ENCODE measurements around the gene WDR59.
"Not testable (repeated sequence)": the region's sequence is repeated elsewhere in the genome, so short reads cannot be mapped to it uniquely, and the experiment has no call there.

The WDR59 gene

GRCh38 chr16:75012380-75013081, 27.6 kb upstream of the WDR59 start:
- no peak for DNase-seq

GRCh38 chr16:75011634-75012307, 26.8 kb upstream of the WDR59 start:
- DNase-seq = no peak

GRCh38 chr16:75010427-75010826, 25.5 kb upstream of the WDR59 start:
- DNase-seq = no peak

- no peak for DNase-seq
Observed at GRCh38 chr16:75007443-75007842, 22.5 kb upstream of the WDR59 start.

GRCh38 chr16:75005697-75006096, 20.8 kb upstream of the WDR59 start:
- DNase-seq = no peak

- DNase-seq = no peak
Observed at GRCh38 chr16:75004460-75004859, 19.5 kb upstream of the WDR59 start.

GRCh38 chr16:75003931-75004330, 19.0 kb upstream of the WDR59 start:
- no peak for DNase-seq

GRCh38 chr16:75002474-75002873, 17.6 kb upstream of the WDR59 start:
- no peak for DNase-seq

- no peak for DNase-seq
Observed at GRCh38 chr16:75000481-75001081, 15.7 kb upstream of the WDR59 start.

GRCh38 chr16:74999609-75000480, 14.9 kb upstream of the WDR59 start:
- DNase-seq = no peak

GRCh38 chr16:74999219-74999608, 14.3 kb upstream of the WDR59 start:
- DNase-seq = no peak

- peak; percentile 49 for DNase-seq
Observed at GRCh38 chr16:74998481-74999218, 13.7 kb upstream of the WDR59 start, which contains the start of gene ZNRF1. ZNRF1 (plus strand) TSS chr16:74999024; CDS start chr16:74999672, 648 bp downstream.

GRCh38 chr16:74997042-74997491, 12.1 kb upstream of the WDR59 start:
- DNase-seq = no peak

- DNase-seq = no peak
Observed at GRCh38 chr16:74995986-74996385, 11.1 kb upstream of the WDR59 start.

GRCh38 chr16:74991593-74992403, 6.9 kb upstream of the WDR59 start:
- no peak for DNase-seq

GRCh38 chr16:74991268-74991592, 6.3 kb upstream of the WDR59 start:
- no peak for DNase-seq

- no peak for DNase-seq
Observed at GRCh38 chr16:74990832-74991231, 5.9 kb upstream of the WDR59 start.

GRCh38 chr16:74989864-74990263, 4.9 kb upstream of the WDR59 start:
- not testable (repeated sequence) for DNase-seq

- no peak for DNase-seq
Observed at GRCh38 chr16:74987027-74987681, 2.2 kb upstream of the WDR59 start.

GRCh38 chr16:74984194-74984528, 762 bp downstream of the WDR59 start:
- DNase-seq = no peak

- DNase-seq = no peak
Observed at GRCh38 chr16:74982256-74982655, 2.7 kb downstream of the WDR59 start.

All from NCI-H2107 (cell line).